Stomach (tissue), 9 donors: ENCODE data around the gene UNC119B. TPM values are rescaled to one million over a fixed set of nuclear protein-coding genes. Genes with fewer than 3 reads are reported as not detected.
"Not testable (repeated sequence)": the region's sequence is repeated elsewhere in the genome, so short reads cannot be mapped to it uniquely, and the experiment has no call there.

Experiments used
- DNase-seq, 2 donors: peaks; one replicate each; pipeline versions ENCODE4 v3.0.0 to v3.0.0-alpha.2; 2013 to 2019
- H3K27ac ChIP-seq, 5 donors: fragments of 200-600 bp in 4 of 5; sonication (generic) in 4 of 5; one replicate each; pipeline ENCODE4 v1.5.1; 2013 to 2019; ENCODE audit warnings: mild to moderate bottlenecking in 1 of 5, moderate library complexity in 1 of 5
- H3K27me3 ChIP-seq, 3 donors: fragments of 200-600 bp; sonication (generic); one replicate each; pipeline ENCODE4 v1.5.1; 2017 to 2019; ENCODE audit warnings: mixed run types in 1 of 3
- H3K36me3 ChIP-seq, 4 donors: fragments of 200-600 bp; sonication (generic); 1 replicate in 3 of 4; 2 replicates in 1 of 4; pipeline ENCODE4 v1.5.1; 2016 to 2019
- H3K4me1 ChIP-seq, 4 donors: fragments of 200-600 bp; sonication (generic); one replicate each; pipeline ENCODE4 v1.5.1; 2016 to 2019
- H3K4me3 ChIP-seq, 4 donors: fragments of 200-600 bp; sonication (generic) in 3 of 4; one replicate each; pipeline ENCODE4 v1.5.1; 2016 to 2019; ENCODE audit warnings: mild to moderate bottlenecking in 1 of 4
- H3K9me3 ChIP-seq, 4 donors: fragments of 200-600 bp; sonication (generic); one replicate each; pipeline ENCODE4 v1.5.1; 2016 to 2019
- EP300 ChIP-seq: sonication (generic); formaldehyde crosslinking; IDR thresholded peaks from one replicate; pipeline ENCODE4 v1.6.1; 2017; ENCODE audit warnings: antibody characterized with exemption
- POLR2A ChIP-seq, 4 donors: fragments of 450-650 bp; IDR thresholded peaks; one replicate each; pipeline ENCODE4 v1.6.1; 2016; ENCODE audit warnings: antibody characterized with exemption in 4 of 4, control low read depth in 2 of 4, mild to moderate bottlenecking in 1 of 4, moderate library complexity in 1 of 4
- POLR2AphosphoS5 ChIP-seq, 3 donors: sonication (generic); formaldehyde crosslinking; IDR thresholded peaks; one replicate each; pipeline ENCODE4 v1.6.1; 2016; ENCODE audit warnings: antibody characterized with exemption in 3 of 3
- WGBS, 5 donors: extraction: QIAGEN DNeasy Blood & Tissue Kit in 3 of 5; methylation state at CpG; one replicate each; pipeline versions ENCODE4 v1.1.5 to v1.1.7; 2013 to 2018; 5-methylcytosine and 5-hydroxymethylcytosine counted together
- intact Hi-C: fragments of 100-400 bp; cut with DNase I; formaldehyde crosslinking; loops from one replicate; pipeline ENCODE4 v1.15.1; 2023; ENCODE audit warnings: low total_unique reads
- polyA plus RNA-seq, 3 donors: library from polyadenylated mRNA; stranded (reverse); fragments of 200-250 nt; gene quantifications; one replicate each; pipeline ENCODE4 v1.2.3, GENCODE V29; 2013
- total RNA-seq, 5 donors: library from RNA; depleted of rRNA; stranded (reverse); fragments of >200 nt; gene quantifications; one replicate each; pipeline versions ENCODE4 v1.1.0 to v1.2.3, GENCODE V29; 2014 to 2016
- TF ChIP-seq, protein P1 (sequence below), 7 experiments: fragments of 450-650 bp in 4 of 7; fragments of 200-600 bp in 3 of 7; sonication (generic) in 3 of 7; IDR thresholded peaks; one replicate each; pipeline ENCODE4 v1.5.1; 2016 to 2019; ENCODE audit warnings: antibody characterized with exemption in 7 of 7, control low read depth in 2 of 7, mild to moderate bottlenecking in 1 of 7
- donor health status: healthy with polysubstance abuse.
- donor health status: Bipolar disorder and iron deficiency.
- donor health status: healthy.

Gene UNC119B
- total and polyA plus RNA-seq, 8 donors: 8.2 to 26.8 (median 15.1) TPM

DNA sequence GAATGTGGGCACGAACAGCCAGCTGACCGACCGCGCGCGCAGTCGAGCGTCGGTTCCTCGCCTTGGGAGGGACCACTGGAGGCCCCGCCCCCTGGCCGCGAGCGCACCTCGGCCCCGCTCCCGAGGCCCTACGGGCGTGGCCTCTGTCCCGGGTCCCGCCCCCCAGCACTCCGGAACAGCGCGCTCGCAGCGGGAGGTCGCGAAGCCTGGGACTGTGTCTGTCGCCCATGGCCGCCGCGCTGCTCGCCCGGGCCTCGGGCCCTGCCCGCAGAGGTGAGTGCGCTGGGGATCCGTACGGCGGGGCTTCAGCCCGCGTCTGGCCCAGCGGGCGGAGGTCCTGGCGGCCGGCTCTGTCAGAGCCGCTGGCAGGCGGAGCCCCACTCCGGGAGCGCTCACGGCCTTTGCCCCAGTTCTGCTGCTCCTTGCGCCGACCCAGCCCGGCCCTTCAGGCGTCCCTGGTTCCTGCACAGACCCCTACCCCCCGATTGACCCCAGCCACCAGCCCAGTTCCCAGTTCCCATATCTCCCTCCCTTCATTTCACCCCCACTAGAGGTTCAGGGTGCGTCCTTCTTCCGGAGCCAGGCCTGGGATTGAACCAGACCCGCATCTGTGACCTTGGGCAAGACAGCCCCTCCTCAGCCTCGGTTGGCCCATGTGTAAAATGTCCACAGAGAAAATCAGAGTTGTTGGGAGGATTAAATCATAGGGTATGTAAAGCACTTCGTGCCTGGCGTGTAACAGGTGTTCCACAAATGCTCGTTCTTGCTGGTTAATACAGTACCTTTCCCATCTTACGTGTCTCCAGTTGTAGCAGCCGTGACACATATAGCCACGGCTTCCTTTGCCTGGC is 15.6 kb downstream of the UNC119B start, which contains the start of gene ACADS:
Gene ACADS (plus strand): TSS at position 168 of the 851 bp plus-strand sequence. CDS start 60 bp downstream, at position 228.
- H3K4me3 ChIP-seq: peak within 1 kb of the TSS; percentile 58 to 85 (median 72)
- H3K36me3 ChIP-seq: peaks cover 33 to 69% (median 66%) of the 10 kb centered on the region in 4 donors
- H3K9me3 ChIP-seq: no peaks in the 10 kb centered on the region
- H3K27ac ChIP-seq: peak within 1 kb of the TSS; percentile 83 to 90 (median 87)
- DNase-seq: peak; percentile 94 to 97
- 3 to 11% (median 5%) methylated on average over 25 to 66 of the region's 66 CpGs for WGBS, 5 donors
- intact Hi-C loops: no loop called here
- peaks cover 16 to 36% (median 24%) of the 10 kb centered on the region in 4 donors for H3K4me1 ChIP-seq
- TF ChIP-seq POLR2A (IDR thresholded peaks at IDR 0.05) (no peak), POLR2AphosphoS5 (IDR thresholded peaks at IDR 0.05) (peak; percentile 37 to 82 (median 74)), EP300 (no peak)
- TF ChIP-seq, protein P1, sequence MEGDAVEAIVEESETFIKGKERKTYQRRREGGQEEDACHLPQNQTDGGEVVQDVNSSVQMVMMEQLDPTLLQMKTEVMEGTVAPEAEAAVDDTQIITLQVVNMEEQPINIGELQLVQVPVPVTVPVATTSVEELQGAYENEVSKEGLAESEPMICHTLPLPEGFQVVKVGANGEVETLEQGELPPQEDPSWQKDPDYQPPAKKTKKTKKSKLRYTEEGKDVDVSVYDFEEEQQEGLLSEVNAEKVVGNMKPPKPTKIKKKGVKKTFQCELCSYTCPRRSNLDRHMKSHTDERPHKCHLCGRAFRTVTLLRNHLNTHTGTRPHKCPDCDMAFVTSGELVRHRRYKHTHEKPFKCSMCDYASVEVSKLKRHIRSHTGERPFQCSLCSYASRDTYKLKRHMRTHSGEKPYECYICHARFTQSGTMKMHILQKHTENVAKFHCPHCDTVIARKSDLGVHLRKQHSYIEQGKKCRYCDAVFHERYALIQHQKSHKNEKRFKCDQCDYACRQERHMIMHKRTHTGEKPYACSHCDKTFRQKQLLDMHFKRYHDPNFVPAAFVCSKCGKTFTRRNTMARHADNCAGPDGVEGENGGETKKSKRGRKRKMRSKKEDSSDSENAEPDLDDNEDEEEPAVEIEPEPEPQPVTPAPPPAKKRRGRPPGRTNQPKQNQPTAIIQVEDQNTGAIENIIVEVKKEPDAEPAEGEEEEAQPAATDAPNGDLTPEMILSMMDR (IDR thresholded peaks at IDR 0.05): no peak
- no peaks in the 10 kb centered on the region for H3K27me3 ChIP-seq

DNA sequence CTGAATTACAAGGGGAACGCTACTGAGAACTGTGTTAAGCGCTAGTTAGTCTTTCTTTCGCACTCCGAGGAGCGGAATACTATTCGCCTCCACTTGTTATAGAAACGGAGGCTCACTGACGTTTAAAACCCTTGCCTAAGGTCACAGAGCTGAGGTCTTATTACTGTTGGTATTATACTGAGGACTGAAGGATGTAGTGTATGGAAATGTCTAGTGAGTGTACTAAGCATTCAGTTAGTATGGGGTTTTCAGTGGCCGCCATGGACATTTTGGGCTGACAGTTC is 16.2 kb downstream of the UNC119B start:
- H3K27me3 ChIP-seq: no peaks in the 10 kb centered on the region
- H3K4me1 ChIP-seq: peaks cover 16 to 30% (median 24%) of the 10 kb centered on the region in 4 donors
- TF ChIP-seq POLR2AphosphoS5 (IDR thresholded peaks at IDR 0.05) (no peak), EP300 (no peak), POLR2A (IDR thresholded peaks at IDR 0.05) (no peak)
- TF ChIP-seq, protein P1 (IDR thresholded peaks at IDR 0.05): no peak
- WGBS, 5 donors: 77 to 80% (median 78%) methylated on average over 9 of the region's 9 CpGs
- DNase-seq: no peak
- intact Hi-C loops: no loop called here
- H3K27ac ChIP-seq: peak overlapping the region; percentile 83 to 90 (median 87)
- no peaks in the 10 kb centered on the region for H3K9me3 ChIP-seq
- peaks cover 27 to 69% (median 65%) of the 10 kb centered on the region in 4 donors for H3K36me3 ChIP-seq
- H3K4me3 ChIP-seq: peak overlapping the region; percentile 58 to 85 (median 72)

DNA sequence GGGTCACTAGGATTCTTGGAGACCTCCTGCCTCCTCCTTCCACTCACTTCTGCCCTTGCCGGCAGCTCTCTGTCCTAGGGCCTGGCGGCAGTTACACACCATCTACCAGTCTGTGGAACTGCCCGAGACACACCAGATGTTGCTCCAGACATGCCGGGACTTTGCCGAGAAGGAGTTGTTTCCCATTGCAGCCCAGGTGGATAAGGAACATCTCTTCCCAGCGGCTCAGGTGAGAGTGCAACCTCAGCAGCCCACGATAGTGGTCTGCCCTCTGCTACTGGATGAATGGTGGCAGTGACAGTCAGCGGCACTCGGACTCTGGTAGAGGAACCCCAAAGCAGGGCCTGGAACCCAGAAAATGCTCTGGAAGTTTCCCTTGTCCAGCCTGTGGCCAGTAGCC is 16.7 kb downstream of the UNC119B start:
- WGBS, 5 donors: 87 to 98% (median 93%) methylated on average over 6 to 9 of the region's 9 CpGs
- intact Hi-C loops: no loop called here

DNA sequence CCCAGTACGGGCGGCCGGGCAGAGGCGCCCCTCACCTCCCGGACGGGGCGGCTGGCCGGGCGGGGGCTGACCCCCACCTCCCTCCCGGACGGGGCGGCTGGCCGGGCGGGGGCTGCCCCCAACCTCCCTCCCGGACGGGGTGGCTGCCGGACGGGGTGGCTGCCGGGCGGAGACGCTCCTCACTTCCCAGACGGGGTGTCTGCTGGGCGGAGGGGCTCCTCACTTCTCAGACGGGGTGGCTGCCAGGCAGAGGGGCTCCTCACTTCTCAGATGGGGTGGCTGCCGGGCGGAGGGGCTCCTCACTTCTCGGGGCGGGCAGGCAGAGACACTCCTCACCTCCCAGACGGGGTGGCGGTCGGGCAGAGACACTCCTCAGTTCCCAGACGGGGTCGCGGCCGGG is 21.9 kb downstream of the UNC119B start:
- intact Hi-C loops, H3K27me3 ChIP-seq, H3K27ac ChIP-seq, DNase-seq, H3K9me3 ChIP-seq, H3K4me3 ChIP-seq, H3K4me1 ChIP-seq: not testable (repeated sequence)
- H3K36me3 ChIP-seq: peaks cover 10 to 76% (median 50%) of the 10 kb centered on the region in 4 donors
- 90 to 99% (median 97%) methylated on average over 11 to 35 of the region's 35 CpGs for WGBS, 5 donors

More for the DNA sequence above, 16.7 kb downstream of the UNC119B start:
- TF ChIP-seq POLR2A (IDR thresholded peaks at IDR 0.05): no peak
- TF ChIP-seq, protein P1 (IDR thresholded peaks at IDR 0.05): no peak
- no peaks in the 10 kb centered on the region for H3K27me3 ChIP-seq
- peaks cover 22 to 66% (median 61%) of the 10 kb centered on the region in 4 donors for H3K36me3 ChIP-seq
- H3K4me3 ChIP-seq: peak overlapping the region in 1 of 4 donors; percentile 75
- peak overlapping the region in 1 of 5 donors; percentile 90 for H3K27ac ChIP-seq
- H3K4me1 ChIP-seq: peaks cover 16 to 28% (median 24%) of the 10 kb centered on the region in 4 donors
- DNase-seq: no peak
- no peaks in the 10 kb centered on the region for H3K9me3 ChIP-seq

- intact Hi-C loops: no loop called here
These were observed 23.3 kb downstream of the UNC119B start for GRCh38 chr12:120733574-120733973.

More at GRCh38 chr12:120733574-120733973, 23.3 kb downstream of the UNC119B start:
- Histone ChIP-seq H3K27me3 (no peaks in the 10 kb centered on the region), H3K27ac (no peak overlapping the region), H3K9me3 (no peaks in the 10 kb centered on the region), H3K4me3 (no peak overlapping the region), H3K4me1 (no peaks in the 10 kb centered on the region), H3K36me3 (peaks cover 10 to 76% (median 50%) of the 10 kb centered on the region in 4 donors)
- WGBS, 5 donors: 82 to 92% (median 89%) methylated on average over 3 of the region's 3 CpGs
- no peak for DNase-seq
- TF ChIP-seq, protein P1 (IDR thresholded peaks at IDR 0.05): no peak
